Glomerular visceral epithelial cell (primary cell): ENCODE results near the gene KCNN3.

Experiments
- DNase-seq: peaks from one replicate; pipeline ENCODE4 v3.0.0-alpha.2; 2016; ENCODE audit errors: extremely low spot score

Gene KCNN3

GRCh38 chr1:154880671-154881070 is 10.6 kb upstream of the KCNN3 start:
- DNase-seq = no peak

GRCh38 chr1:154879038-154879421 is 8.9 kb upstream of the KCNN3 start:
- no peak for DNase-seq

- DNase-seq = peak; percentile 69
Measured at GRCh38 chr1:154878371-154879037, 8.4 kb upstream of the KCNN3 start.

- no peak for DNase-seq
Measured at GRCh38 chr1:154877370-154877974, 7.4 kb upstream of the KCNN3 start.

GRCh38 chr1:154876842-154877369 is 6.8 kb upstream of the KCNN3 start:
- DNase-seq = no peak

GRCh38 chr1:154874465-154874864 is 4.4 kb upstream of the KCNN3 start:
- DNase-seq = no peak

- no peak for DNase-seq
Measured at GRCh38 chr1:154873321-154873950, 3.4 kb upstream of the KCNN3 start.

- no peak for DNase-seq
Measured at GRCh38 chr1:154871374-154871773, 1.3 kb upstream of the KCNN3 start.

- DNase-seq = no peak
Measured at GRCh38 chr1:154870734-154871133, 653 bp upstream of the KCNN3 start.

- no peak for DNase-seq
Measured at GRCh38 chr1:154869351-154870114, 548 bp downstream of the KCNN3 start.

GRCh38 chr1:154867841-154868605 is 2.1 kb downstream of the KCNN3 start:
- no peak for DNase-seq

- peak; percentile 68 for DNase-seq
Measured at GRCh38 chr1:154867064-154867825, 2.8 kb downstream of the KCNN3 start.

GRCh38 chr1:154866257-154867063 is 3.6 kb downstream of the KCNN3 start:
- no peak for DNase-seq

- no peak for DNase-seq
Measured at GRCh38 chr1:154865442-154866256, 4.4 kb downstream of the KCNN3 start.

GRCh38 chr1:154864189-154864975 is 5.7 kb downstream of the KCNN3 start:
- DNase-seq = no peak

GRCh38 chr1:154863315-154864174 is 6.5 kb downstream of the KCNN3 start:
- DNase-seq = peak; percentile 39

- DNase-seq = no peak
Measured at GRCh38 chr1:154862907-154863306, 7.2 kb downstream of the KCNN3 start.
